ENCODE results near the gene PPP1CA.

DNA sequence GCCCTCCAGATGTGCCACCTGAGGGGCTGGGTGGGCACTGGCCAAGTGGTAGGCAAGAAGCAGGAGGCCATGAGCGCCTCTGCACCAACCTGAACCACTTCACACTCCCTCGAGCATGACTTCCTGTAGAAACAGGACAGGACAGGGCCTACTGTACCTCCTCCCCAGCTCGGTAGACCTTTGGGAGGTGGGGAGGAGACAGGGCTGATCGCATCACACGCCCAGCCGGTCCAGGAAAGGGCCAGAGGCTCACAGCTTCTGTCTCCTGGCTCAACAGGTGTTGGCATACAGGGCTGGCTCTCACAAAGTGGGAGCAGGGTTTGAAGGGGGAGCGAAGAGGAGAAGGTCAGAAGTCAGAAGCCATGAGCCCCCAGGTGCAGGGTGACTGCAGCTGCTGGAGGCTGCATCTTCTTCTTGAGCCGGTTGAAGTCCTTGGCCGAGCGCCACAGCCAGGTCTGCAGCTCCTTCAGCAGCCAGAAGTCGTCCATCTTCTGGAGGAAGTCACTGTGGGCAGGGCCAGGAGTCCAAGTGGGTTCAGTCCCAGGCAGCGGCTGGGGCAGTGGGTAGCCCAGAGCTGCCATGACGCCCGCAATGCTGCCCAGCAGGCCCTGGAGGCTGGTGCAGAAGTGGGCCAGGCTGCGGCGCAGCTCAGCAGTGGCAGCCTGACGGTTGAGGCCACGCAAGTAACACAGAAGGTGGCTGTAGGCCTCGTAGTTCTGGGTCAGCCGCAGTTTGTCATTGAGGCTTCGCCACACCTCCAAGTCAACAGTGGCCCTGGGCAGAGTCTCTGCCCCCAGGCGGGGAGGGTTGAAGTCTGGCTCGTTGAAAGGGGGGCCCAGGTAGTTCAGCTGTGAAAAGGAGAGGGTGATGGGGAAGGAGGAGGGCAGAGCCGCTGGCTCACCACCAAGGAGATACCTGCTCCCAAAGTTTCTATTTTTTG lies 36.6 kb downstream of the PPP1CA start:
- TF ChIP-seq, protein P1, sequence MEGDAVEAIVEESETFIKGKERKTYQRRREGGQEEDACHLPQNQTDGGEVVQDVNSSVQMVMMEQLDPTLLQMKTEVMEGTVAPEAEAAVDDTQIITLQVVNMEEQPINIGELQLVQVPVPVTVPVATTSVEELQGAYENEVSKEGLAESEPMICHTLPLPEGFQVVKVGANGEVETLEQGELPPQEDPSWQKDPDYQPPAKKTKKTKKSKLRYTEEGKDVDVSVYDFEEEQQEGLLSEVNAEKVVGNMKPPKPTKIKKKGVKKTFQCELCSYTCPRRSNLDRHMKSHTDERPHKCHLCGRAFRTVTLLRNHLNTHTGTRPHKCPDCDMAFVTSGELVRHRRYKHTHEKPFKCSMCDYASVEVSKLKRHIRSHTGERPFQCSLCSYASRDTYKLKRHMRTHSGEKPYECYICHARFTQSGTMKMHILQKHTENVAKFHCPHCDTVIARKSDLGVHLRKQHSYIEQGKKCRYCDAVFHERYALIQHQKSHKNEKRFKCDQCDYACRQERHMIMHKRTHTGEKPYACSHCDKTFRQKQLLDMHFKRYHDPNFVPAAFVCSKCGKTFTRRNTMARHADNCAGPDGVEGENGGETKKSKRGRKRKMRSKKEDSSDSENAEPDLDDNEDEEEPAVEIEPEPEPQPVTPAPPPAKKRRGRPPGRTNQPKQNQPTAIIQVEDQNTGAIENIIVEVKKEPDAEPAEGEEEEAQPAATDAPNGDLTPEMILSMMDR (IDR thresholded peaks at IDR 0.05), result no peak
- TF ChIP-seq EP300 (IDR thresholded peaks at IDR 0.05), result no peak
- TF ChIP-seq POLR2A (IDR thresholded peaks at IDR 0.05), result no peak
